K562 (cell line): ENCODE results near the gene DDX23. TPM values are rescaled to one million over a fixed set of nuclear protein-coding genes. Genes with fewer than 3 reads are reported as not detected.
A peak's percentile ranks its signal among the peaks of the same experiment; 100 is the strongest.

Source experiments
- CREBBP ChIP-seq: IDR thresholded peaks from one replicate; pipeline ENCODE4 v1.6.1; 2012; ENCODE audit warnings: low read depth, mild to moderate bottlenecking, control low read depth, inconsistent platforms, low read length
- GTF2E2 ChIP-seq: fragments of 200-800 bp; sonication (Bioruptor generic); IDR thresholded peaks from 2 replicates; pipeline ENCODE4 v1.6.1; 2016; ENCODE audit warnings: missing genetic modification characterization, missing compliant biosample characterization
- MGA ChIP-seq: fragments of 450-650 bp; IDR thresholded peaks from 2 replicates; pipeline ENCODE4 v1.6.1; 2016; ENCODE audit warnings: mild to moderate bottlenecking, moderate library complexity
- SAP30 ChIP-seq: fragments of 200-600 bp; sonication (generic); IDR thresholded peaks from 2 replicates; pipeline ENCODE4 v1.6.1; 2012; ENCODE audit warnings: borderline replicate concordance, low read depth, mild to moderate bottlenecking, moderate library complexity, low read length, control low read depth, inconsistent platforms; ENCODE audit not compliant: insufficient read depth, poor library complexity, severe bottlenecking
- YY1 ChIP-seq, 3 experiments: IDR thresholded peaks; 2 replicates each; pipeline ENCODE4 v1.6.1; 2011; ENCODE audit warnings: low read length in 2 of 3, mild to moderate bottlenecking in 2 of 3, moderate library complexity in 2 of 3, borderline replicate concordance in 1 of 3, control low read depth in 1 of 3, low read depth in 1 of 3; ENCODE audit not compliant: insufficient read depth in 3 of 3, insufficient replicate concordance in 2 of 3, control insufficient read depth in 1 of 3, insufficient read length in 1 of 3; ENCODE audit errors: extremely low read depth in 1 of 3
- ZNF146 ChIP-seq: IDR thresholded peaks from one replicate; pipeline ENCODE4 v1.6.1; 2018; ENCODE audit warnings: missing compliant biosample characterization; ENCODE audit not compliant: unreplicated experiment
- ZNF740 ChIP-seq, 3 experiments: fragments of 200-800 bp in 1 of 3; sonication (Bioruptor generic) in 1 of 3; sonication (generic) in 1 of 3; formaldehyde crosslinking in 1 of 3; IDR thresholded peaks; 2 replicates each; pipeline versions ENCODE4 v1.6.1 to v1.8.0; 2016 to 2022; ENCODE audit warnings: mild to moderate bottlenecking in 2 of 3, missing compliant biosample characterization in 2 of 3, missing genetic modification characterization in 2 of 3, missing genetic modification reagents in 1 of 3
- polyA plus RNA-seq, 8 experiments: library from polyadenylated mRNA; depleted of rRNA in 4 of 8; stranded (reverse) in 5 of 8; unstranded in 3 of 8; fragments of >200 nt; fragmentation: Nextera tagmentation in 2 of 8; fragmentation: Illumina TruSeq in 1 of 8; extraction: Ambion mirVana in 2 of 8; extraction: Trizol in 1 of 8; gene quantifications; 2 replicates each; pipeline versions ENCODE4 v1.2.1 to v1.2.3, GENCODE V29; 2011 to 2014; ENCODE audit warnings: inconsistent platforms in 1 of 8, missing spikeins in 1 of 8
- total RNA-seq, 7 experiments: library from RNA; depleted of rRNA in 6 of 7; stranded (reverse); fragments of >200 nt in 6 of 7; fragmentation: Illumina TruSeq in 2 of 7; extraction: Trizol in 2 of 7; gene quantifications; 2 replicates each; pipeline versions ENCODE4 v1.2.1 to v1.2.3, GENCODE V29; 2011 to 2021; ENCODE audit warnings: low replicate concordance in 1 of 7

The DDX23 gene
- total and polyA plus RNA-seq, 9 of the 15 experiments (the other 6 are each of a cell fraction or from before 2014, with no cell fraction given), result 32.4 to 138 (median 104) TPM

- TF ChIP-seq MGA, result peak; percentile 83
- TF ChIP-seq SAP30, result peak; percentile 39
- TF ChIP-seq YY1 (IDR thresholded peaks at IDR 0.05; ENCODE audit: borderline replicate concordance in 1 of 3, control insufficient read depth in 1 of 3, extremely low read depth in 1 of 3, insufficient read depth in 3 of 3, insufficient read length in 1 of 3, insufficient replicate concordance in 2 of 3, low read depth in 1 of 3, low read length in 2 of 3), result peak in 1 of 3 experiments; percentile 35
- no peak for TF ChIP-seq ZNF740 (CRISPR knock-in tag; IDR thresholded peaks at IDR 0.05)
- TF ChIP-seq ZNF740 (tag; IDR thresholded peaks at IDR 0.05), result 0 out of 4 replicates have a peak, but pooled peaks of 1 of the 2 experiments have one; percentile 29
- no peak for TF ChIP-seq CREBBP
- TF ChIP-seq GTF2E2, result peak; percentile 76
- TF ChIP-seq ZNF146 (CRISPR knock-in tag), result no peak
These were observed 36.5 kb downstream of the DDX23 start (continued) for GRCh38 chr12:48815126-48816110.
